GM18526 (cell line): Measurements from ENCODE around the gene SPOUT1.

Experiments used
- POLR2A ChIP-seq: IDR thresholded peaks from 3 replicates; pipeline ENCODE4 v1.6.1; 2011; ENCODE audit not compliant: insufficient read length; ENCODE audit errors: extremely low read depth

Gene SPOUT1

GRCh38 chr9:128829477-128830251 is at the start of gene SPOUT1:
SPOUT1 (minus strand) TSS chr9:128829794; CDS start chr9:128829780, 14 bp downstream.
- peak; percentile 91 for TF ChIP-seq POLR2A

- no peak for TF ChIP-seq POLR2A
These were observed 48.3 kb upstream of the SPOUT1 start for GRCh38 chr9:128877852-128878251.

DNA sequence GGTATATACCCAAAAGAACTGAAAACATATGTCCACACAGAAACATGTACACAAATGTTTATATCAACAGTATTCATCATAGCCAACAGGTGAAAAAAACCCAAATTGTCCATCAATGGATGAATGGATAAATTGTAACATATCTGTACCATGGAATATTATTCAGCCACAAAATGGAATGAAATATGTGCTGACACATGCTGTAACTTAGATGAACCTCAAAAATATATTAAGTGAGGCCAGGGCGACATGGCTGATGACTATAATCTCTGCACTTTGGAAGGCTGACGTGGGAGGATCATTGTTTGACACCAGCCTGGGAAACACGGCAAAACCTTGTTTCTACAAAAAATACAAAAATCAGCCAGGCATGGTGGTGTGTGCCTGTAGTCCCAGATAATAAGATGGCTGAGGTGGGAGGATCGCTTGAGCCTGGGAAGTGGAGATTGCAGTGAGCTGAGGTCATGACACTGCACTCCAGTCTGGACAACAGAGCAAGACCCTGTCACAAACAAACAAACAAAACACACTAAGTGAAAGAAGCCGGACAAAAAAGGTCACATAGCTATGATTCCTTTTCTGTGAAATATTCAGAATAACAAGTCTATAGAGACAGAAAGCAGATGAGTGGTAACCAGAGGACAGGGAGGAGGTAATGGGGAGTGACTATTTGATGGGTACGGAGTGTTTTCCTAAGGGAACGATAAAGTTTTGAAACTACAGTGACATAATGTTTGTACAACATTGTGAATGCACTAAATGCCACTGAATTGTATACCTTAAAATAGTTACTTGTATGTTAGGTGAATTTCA is 40.7 kb upstream of the SPOUT1 start:
- TF ChIP-seq POLR2A = no peak

DNA sequence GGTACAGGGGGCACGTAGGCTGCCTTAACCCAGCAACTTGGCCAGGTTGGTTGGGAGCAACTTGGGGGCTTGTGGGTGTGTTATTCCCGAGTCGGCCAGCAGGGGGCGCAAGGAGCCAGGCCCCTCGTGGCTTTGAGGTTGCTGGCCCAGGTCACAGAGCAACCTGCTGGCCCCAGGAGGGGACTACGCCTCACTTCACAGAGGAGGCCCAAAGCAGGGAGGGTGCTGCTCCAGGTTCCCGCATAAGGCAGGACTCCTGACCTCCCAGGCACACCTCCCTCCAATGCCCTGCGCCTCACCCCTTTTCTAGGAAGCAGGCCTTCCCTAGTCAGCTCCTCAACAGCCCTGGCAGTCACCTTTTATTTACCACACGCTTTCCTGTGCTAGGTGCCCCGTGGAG is 34.1 kb upstream of the SPOUT1 start:
- TF ChIP-seq POLR2A = no peak

DNA sequence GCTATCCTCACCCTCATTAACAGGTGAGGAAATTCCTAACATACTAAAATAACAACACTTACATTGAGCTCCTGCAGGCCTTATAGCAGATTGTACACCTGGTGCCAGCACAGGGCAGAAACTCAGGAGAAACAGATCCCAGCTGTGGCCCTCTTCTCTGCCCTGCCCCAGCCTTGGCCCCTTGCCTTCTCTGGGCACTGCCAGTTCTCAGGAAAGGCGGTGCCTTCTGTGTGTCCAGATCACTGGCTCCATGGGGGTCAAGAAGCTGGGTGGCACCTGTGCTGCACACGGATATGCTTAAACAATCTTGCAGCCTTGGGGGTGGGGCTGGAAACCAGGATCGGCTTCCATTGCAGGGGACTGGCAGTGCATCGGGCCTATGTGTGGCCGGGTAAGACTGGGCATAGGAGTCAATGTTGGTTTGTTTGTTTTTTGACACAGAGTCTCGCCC is 32.8 kb upstream of the SPOUT1 start:
- no peak for TF ChIP-seq POLR2A

DNA sequence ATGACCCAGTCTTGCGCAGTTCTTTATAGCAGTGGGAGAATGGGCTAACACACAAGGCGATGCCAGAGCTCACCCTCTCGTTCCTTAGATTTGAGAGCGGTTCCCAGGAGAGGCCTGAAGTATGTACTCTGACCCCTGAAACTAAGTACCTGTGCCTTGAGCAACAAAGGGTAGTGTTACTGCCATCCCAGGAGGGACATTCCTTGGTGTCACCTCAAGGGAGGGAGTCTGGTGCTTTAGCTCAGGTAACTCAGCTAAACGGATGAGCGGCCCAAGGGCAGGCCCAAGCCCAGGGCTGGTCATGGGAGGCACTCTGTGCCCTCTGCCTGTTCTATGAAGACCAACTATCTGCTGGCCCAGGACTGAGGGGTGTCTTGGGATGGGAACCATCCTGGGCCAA is 31.9 kb upstream of the SPOUT1 start:
- TF ChIP-seq POLR2A = no peak

GRCh38 chr9:128860937-128861336 is 31.3 kb upstream of the SPOUT1 start:
- TF ChIP-seq POLR2A = no peak

DNA sequence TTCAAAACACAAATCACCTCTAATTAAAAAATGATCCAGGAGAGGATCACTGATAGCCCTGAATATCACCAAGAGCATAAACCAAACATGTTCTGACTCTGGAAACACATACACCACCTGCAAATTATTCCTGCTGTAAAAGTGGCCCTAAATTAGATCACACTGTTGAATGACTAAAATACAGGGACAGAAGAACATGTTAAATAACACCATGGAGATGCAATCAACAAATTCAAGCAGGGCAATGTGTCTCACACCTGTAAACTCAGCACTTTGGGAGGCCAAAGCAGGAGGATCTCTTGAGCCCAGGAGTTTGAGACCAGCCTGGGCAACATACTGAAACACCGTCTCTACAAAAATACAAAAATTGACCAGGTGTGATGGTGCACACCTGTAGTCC is 18.2 kb upstream of the SPOUT1 start:
- no peak for TF ChIP-seq POLR2A

DNA sequence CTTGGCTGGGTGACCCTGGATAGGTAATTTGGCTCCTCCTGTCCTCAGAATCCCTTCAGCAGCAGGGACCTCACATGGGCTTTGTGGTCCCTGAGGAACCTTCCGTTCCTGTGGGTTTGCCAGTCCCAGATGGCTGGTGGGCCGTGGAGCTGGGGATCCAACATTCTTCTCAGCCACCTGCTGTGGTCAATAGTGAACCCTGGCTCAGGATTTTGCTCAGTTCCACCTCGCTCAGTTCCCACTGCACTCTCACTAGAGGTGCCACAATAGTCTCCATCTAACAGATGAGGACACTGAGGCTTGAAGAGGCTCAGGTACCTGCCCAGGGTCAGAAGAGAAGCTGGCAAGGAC is 17.1 kb upstream of the SPOUT1 start:
- TF ChIP-seq POLR2A = no peak

DNA sequence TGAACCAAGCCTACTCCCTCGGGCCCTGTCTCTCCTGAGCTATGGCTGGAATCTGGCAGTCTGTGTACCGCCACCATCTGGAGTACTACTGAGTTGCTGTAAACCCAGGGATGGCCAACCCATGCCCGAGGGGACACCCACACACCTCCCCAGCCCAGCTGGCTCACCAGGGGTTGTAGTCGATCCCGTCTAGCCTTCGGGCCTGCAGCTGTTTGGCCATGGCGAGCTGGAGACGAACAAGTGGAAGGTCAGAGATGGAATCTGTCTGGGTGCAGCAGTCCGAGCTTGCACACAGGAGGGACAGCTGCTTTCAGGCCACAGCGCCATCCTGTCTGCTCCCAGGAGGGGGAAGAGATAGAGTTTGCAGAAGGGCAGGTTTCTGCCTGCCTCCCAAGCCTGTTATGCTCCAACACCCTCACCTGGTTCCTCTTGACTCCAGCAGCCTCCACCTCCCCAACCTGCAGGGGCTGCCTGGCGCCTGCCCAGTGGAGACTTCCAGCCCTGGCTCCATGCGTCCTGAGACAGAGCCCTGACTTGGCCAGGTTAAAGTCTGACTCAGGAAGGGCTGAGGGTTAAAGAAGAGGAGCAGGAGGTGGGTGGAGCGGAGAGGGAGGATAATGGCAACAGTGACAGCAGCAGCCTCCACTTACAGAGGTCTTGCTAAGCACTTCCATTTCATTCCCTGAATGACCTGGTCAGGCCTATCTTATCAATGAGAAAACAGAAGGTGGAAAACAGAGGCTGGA is 15.8 kb upstream of the SPOUT1 start:
- TF ChIP-seq POLR2A = no peak

- no peak for TF ChIP-seq POLR2A
These were observed 12.3 kb upstream of the SPOUT1 start for GRCh38 chr9:128841694-128842492.

DNA sequence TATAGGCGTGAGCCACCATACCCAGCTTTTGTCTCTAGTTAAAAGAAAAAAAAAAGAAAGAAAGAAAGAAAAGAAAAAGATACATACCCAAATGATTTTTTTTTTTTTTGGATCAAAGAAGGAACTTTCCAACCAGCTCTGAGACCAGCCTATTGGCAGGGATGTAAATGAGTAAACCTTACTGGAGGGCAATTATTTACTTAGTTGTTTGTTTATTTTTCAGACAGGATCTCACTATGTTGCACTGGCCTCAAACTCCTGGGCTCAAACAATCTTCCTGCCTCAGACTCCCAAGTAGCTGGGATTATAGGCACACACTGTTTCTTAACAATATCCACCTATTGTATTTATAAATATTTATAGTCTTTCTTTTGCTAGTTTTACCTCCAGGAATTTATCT is 10.9 kb upstream of the SPOUT1 start:
- no peak for TF ChIP-seq POLR2A

- TF ChIP-seq POLR2A = no peak
These were observed 8.7 kb upstream of the SPOUT1 start for GRCh38 chr9:128838338-128838737.

DNA sequence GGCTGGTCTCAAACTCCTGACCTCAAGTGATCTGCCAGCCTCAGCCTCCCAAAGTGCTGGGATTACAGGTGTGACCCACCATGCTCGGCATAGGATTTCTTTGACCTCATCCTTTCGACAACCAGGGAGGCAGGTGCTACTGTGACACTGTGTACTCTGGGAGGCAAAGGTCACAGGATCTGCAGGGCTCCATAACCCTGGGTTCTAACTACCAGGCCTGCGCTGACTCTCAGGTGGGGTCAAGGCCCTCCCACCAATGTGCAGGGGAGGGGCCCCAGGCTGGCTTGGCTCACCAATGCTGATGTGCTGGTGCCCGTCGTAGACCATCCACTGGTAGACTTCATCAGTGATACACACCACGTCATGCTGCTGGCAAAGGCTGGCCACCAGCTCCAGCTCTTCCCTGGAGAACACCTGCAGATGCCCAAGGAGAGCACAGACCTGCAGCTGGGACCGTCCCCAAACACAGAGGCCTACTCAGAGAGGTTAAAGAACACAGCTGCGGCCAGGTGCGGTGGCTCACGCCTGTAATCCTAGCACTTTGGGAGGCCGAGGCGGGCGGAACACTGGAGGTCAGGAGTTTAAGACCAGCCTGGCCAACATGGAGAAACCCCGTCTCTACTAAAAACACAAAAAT is 7.0 kb upstream of the SPOUT1 start:
- no peak for TF ChIP-seq POLR2A

GRCh38 chr9:128835246-128836210 is 5.9 kb upstream of the SPOUT1 start:
- no peak for TF ChIP-seq POLR2A
